K562 (cell line): ENCODE measurements around the gene CCDC9. TPM values are rescaled to one million over a fixed set of nuclear protein-coding genes. Genes with fewer than 3 reads are reported as not detected.

Source experiments
- ARID3B ChIP-seq: fragments of 250-450 bp; sonication (Bioruptor Pico); IDR thresholded peaks from 2 replicates; pipeline ENCODE4 v1.4.0; 2020; ENCODE audit warnings: borderline replicate concordance
- CLOCK ChIP-seq: fragments of 250-450 bp; sonication (Bioruptor Pico); IDR thresholded peaks from 2 replicates; pipeline ENCODE4 v1.4.0; 2020; ENCODE audit warnings: mild to moderate bottlenecking, moderate library complexity, borderline replicate concordance
- DPF2 ChIP-seq: fragments of 450-650 bp; IDR thresholded peaks from 2 replicates; pipeline ENCODE4 v1.6.1; 2016
- EP400 ChIP-seq: fragments of 450-650 bp; IDR thresholded peaks from 2 replicates; pipeline ENCODE4 v1.6.1; 2017; ENCODE audit warnings: antibody characterized with exemption, mild to moderate bottlenecking, moderate library complexity
- PREB ChIP-seq: sonication (generic); formaldehyde crosslinking; IDR thresholded peaks from 2 replicates; pipeline ENCODE4 v1.8.1; 2023; ENCODE audit warnings: mild to moderate bottlenecking, missing genetic modification reagents
- SIN3A ChIP-seq, 2 experiments: fragments of 150-350 bp in 1 of 2; IDR thresholded peaks; 2 replicates each; pipeline ENCODE4 v1.6.1; 2011 to 2016; ENCODE audit warnings: borderline replicate concordance in 2 of 2, low read depth in 2 of 2, low read length in 2 of 2, mild to moderate bottlenecking in 2 of 2, moderate library complexity in 2 of 2; ENCODE audit not compliant: control insufficient read depth in 1 of 2
- SNAPC5 ChIP-seq: fragments of 250-450 bp; sonication (Bioruptor Pico); IDR thresholded peaks from 2 replicates; pipeline ENCODE4 v1.8.0; 2021; ENCODE audit warnings: moderate library complexity, mild to moderate bottlenecking, inconsistent platforms
- TEAD1 ChIP-seq, 2 experiments: fragments of 450-650 bp in 1 of 2; sonication (generic) in 1 of 2; formaldehyde crosslinking; IDR thresholded peaks; 2 replicates each; pipeline versions ENCODE4 v1.4.0 to v1.8.0; 2020 to 2022; ENCODE audit warnings: mild to moderate bottlenecking in 2 of 2, missing genetic modification reagents in 1 of 2
- TEAD4 ChIP-seq, 2 experiments: sonication (generic) in 1 of 2; formaldehyde crosslinking in 1 of 2; IDR thresholded peaks; 2 replicates each; pipeline versions ENCODE4 v1.6.1 to v1.8.0; 2012 to 2022; ENCODE audit warnings: borderline replicate concordance in 1 of 2, inconsistent platforms in 1 of 2, low read length in 1 of 2, mild to moderate bottlenecking in 1 of 2, missing genetic modification reagents in 1 of 2
- TSHZ1 ChIP-seq: fragments of 250-450 bp; sonication (Bioruptor Pico); IDR thresholded peaks from 2 replicates; pipeline ENCODE4 v1.4.0; 2020; ENCODE audit warnings: mild to moderate bottlenecking, moderate library complexity
- VEZF1 ChIP-seq: fragments of 200-800 bp; sonication (Bioruptor generic); IDR thresholded peaks from 2 replicates; pipeline ENCODE4 v1.6.1; 2017; ENCODE audit warnings: missing genetic modification characterization, missing compliant biosample characterization
- ZNF174 ChIP-seq: fragments of 250-450 bp; sonication (Bioruptor Pico); IDR thresholded peaks from 2 replicates; pipeline ENCODE4 v1.4.0; 2020; ENCODE audit warnings: mild to moderate bottlenecking
- ZNF57 ChIP-seq: fragments of 450-650 bp; formaldehyde crosslinking; IDR thresholded peaks from 2 replicates; pipeline ENCODE4 v1.4.0; 2020; ENCODE audit warnings: mild to moderate bottlenecking, moderate library complexity
- polyA plus RNA-seq, 8 experiments: library from polyadenylated mRNA; depleted of rRNA in 4 of 8; stranded (reverse) in 5 of 8; unstranded in 3 of 8; fragments of >200 nt; fragmentation: Nextera tagmentation in 2 of 8; fragmentation: Illumina TruSeq in 1 of 8; extraction: Ambion mirVana in 2 of 8; extraction: Trizol in 1 of 8; gene quantifications; 2 replicates each; pipeline versions ENCODE4 v1.2.1 to v1.2.3, GENCODE V29; 2011 to 2014; ENCODE audit warnings: inconsistent platforms in 1 of 8, missing spikeins in 1 of 8
- total RNA-seq, 7 experiments: library from RNA; depleted of rRNA in 6 of 7; stranded (reverse); fragments of >200 nt in 6 of 7; fragmentation: Illumina TruSeq in 2 of 7; extraction: Trizol in 2 of 7; gene quantifications; 2 replicates each; pipeline versions ENCODE4 v1.2.1 to v1.2.3, GENCODE V29; 2011 to 2021; ENCODE audit warnings: low replicate concordance in 1 of 7

The CCDC9 gene
- total and polyA plus RNA-seq, 9 of the 15 experiments (the other 6 are each of a cell fraction or from before 2014, with no cell fraction given), result 0.23 to 38.6 (median 8.4) TPM

- TF ChIP-seq ZNF174 (CRISPR knock-in tag) (no peak), TEAD4 (IDR thresholded peaks at IDR 0.05; ENCODE audit: low read length) (peak; percentile 58), TEAD4 (CRISPR knock-in tag; IDR thresholded peaks at IDR 0.05; ENCODE audit: borderline replicate concordance) (no peak), TEAD1 (CRISPR knock-in tag; IDR thresholded peaks at IDR 0.05) (peak in 1 of 2 experiments; percentile 78; a peak in 2 of 4 replicates), CLOCK (CRISPR knock-in tag) (peak; percentile 43; the same call in 1 of the 2 replicates), DPF2 (peak; percentile 38; the same call in 1 of the 2 replicates), ARID3B (CRISPR knock-in tag) (0 out of 2 replicates have a peak, but pooled peaks have one; percentile 3), EP400 (peak; percentile 80), PREB (CRISPR knock-in tag) (no peak), SIN3A (IDR thresholded peaks at IDR 0.05; ENCODE audit: borderline replicate concordance in 2 of 2, control insufficient read depth in 1 of 2, low read depth in 2 of 2, low read length in 2 of 2) (no peak), ZNF57 (CRISPR knock-in tag) (no peak), TSHZ1 (CRISPR knock-in tag) (no peak), VEZF1 (peak; percentile 66), SNAPC5 (no peak)
Observed at GRCh38 chr19:47210689-47211316, 45.5 kb upstream of the CCDC9 start (continued).
